Hematopoietic multipotent progenitor cell (in vitro differentiated cells): Measurements from ENCODE around the gene LRRC38. TPM values are rescaled to one million over a fixed set of nuclear protein-coding genes. Genes with fewer than 3 reads are reported as not detected.

ENCODE experiments used
- DNase-seq, 3 donors: peaks; one replicate each; pipeline ENCODE4 v3.0.0-alpha.2; 2011 to 2015; ENCODE audit warnings: low read depth in 2 of 3, low spot score in 2 of 3
- total RNA-seq: library from RNA; depleted of rRNA; stranded (reverse); fragments of >200 nt; gene quantifications from one replicate; pipeline ENCODE4 v1.2.3, GENCODE V29; 2012

Gene LRRC38
- total RNA-seq, 1 donor, result 0.27 TPM

DNA sequence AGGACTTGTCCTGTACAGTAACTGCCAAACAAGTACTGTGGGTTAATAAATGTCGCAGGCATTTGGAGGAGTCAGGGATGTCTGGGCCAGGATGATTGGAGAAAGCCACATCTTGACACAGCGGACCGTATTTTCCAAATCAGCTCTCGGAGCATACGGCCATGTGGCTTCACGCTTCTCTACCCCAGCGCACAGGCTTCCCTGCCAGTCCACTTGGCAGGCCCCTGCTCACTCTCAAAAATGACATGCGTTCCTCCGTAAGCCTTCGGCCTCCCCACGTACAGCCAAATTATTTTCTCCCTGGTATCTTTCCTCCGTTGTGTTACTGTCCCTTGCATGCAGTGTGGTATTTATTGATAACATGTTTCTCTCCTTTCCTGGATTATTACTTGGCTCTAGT, 7.2 kb upstream of the LRRC38 start:
- no peak for DNase-seq

DNA sequence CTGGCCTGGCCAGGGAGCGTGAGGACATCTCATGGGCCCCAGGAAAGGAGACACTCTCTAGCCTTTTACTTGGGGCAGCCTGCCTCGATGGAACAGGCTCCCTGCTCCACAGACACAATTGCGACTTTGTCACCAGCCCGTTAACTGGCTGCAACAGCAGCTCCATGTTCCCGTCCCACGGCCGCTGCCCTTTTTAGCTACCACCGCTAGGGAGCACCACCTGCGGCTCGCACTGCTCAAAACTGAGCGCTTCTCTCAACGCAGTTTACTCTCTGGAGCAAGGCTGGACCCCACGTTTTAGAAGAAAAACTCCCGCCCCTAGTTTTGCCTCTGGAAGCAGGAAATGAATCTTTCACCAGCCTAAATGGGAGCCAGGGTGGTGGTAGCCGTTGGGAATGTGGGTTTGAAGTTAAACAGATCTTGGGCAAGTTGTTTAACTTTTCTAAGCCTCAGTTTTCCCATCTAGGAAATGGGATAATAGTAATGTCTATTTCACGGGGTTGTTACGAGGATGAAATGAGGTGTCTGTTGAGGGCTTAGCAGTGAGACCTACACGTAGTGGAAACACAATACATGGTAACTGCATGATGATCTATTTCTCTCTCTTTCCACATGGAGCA, 3.5 kb upstream of the LRRC38 start:
- peak in 2 of 3 donors; percentile 28 to 54 for DNase-seq

DNA sequence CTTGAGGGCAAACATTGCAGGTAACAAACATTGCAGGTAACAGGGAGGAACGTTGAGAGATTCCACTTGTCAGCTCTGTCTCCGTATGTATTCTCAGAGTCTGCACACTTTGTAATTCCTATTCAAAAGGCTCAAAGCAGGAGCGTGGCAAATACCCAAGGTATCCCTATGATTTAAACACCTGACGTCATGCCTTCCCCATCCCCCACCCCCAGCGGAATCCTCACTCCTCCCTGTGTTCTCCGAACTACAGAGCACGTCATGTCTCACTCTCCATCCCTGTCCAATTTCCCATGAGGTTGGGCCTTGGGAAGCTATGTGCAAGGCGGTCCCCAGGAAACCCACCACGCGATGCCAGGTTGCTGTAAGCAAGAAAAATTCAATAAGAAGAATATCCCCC, 2.8 kb upstream of the LRRC38 start:
- no peak for DNase-seq

DNA sequence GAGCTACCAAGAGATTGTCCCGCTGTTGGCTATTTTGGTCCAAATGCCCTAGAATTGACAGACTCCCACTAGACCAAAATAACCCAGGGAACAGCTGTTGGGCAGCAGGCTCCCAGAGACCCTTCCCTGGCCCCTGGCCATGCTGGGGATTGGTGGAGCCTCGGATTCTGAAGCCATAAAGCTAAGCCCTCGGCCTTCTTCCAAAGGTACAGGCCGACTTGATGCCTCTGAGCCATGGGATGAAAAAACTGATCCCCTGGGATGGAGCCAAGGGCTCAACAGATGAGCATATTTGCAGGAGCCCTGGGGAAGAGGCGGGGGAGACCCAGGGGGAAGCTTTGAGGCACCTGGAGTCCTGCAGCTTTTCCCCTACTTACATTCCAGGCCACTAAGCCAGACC, 1.0 kb upstream of the LRRC38 start:
- no peak for DNase-seq

DNA sequence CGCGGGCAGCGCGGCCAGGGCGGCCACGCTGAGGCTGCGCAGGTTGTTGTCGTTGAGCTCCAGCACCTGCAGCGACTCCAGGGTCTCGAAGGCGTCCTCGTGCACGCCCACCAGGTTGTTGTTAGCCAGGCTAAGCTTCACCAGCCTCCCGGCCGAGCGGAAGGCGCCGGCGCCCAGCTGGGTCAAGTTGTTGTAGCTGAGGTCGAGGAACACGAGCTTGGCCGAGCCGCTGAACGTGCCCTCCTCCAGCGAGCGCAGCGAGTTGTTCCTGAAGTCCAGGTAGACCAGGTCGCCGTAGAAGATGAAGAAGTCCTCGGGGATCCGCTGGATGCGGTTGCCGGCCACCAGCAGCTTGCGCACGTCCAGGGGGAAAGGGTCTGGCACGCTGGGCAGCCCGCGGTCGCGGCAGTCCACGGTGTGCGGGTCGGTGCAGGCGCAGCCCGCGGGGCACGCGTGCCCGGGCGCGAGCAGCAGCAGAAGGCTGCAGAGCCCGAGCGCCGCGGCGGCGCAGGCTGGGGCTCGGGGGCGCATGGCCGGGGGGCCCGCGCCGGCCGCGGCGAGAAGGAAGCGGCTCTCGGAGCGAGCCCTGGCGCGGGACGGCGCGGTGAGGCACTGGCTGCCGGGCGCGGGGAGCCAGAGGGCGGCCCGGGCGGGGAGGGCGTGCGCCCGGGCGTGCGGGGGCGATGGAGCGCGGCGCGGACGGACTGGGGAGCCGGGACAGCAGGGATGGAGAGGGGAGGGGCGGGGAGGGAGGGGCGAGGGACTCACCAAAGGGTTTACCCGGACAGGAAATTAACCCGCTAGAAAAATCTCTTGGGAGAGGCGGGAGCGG, 524 bp downstream of the LRRC38 start:
- no peak for DNase-seq

DNA sequence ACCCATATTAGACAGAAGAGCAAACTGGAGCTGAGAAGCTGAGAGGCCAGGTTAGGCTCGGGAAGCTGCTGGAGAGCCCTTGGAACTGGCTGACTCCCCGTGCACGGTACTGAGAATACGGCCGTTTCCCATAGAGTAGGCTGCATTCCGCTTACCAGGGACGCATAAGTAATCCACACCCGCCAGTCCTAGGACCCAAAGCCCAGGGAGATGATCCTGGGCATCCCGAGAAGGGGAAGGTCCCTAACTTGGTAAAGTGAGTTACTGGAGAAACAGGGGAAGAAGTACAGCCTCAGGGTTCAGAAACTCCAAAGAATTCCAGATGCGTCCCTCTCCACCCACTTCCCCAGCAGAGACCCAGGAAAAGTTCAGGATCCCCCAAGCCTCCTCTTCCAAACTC, 1.3 kb downstream of the LRRC38 start:
- DNase-seq, result no peak

DNA sequence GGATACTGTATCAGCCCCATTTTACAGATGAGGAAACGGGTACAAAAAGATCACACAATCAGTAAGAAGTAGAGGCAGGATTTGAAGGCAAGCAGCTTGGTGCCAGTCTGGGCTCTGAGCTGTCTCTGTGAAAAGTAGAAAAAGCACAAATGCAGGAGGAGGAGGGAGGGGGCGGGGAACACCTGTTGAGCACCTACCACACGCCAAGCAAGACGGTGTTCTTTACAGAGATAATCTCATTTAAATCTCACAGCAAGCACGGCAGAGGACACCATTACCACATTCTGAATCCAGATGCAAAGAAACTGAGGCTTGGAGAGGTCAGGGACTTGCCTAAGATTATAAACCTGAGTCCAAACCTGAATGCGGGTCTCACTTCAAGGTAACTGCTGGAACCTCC, 3.3 kb downstream of the LRRC38 start:
- no peak for DNase-seq

DNA sequence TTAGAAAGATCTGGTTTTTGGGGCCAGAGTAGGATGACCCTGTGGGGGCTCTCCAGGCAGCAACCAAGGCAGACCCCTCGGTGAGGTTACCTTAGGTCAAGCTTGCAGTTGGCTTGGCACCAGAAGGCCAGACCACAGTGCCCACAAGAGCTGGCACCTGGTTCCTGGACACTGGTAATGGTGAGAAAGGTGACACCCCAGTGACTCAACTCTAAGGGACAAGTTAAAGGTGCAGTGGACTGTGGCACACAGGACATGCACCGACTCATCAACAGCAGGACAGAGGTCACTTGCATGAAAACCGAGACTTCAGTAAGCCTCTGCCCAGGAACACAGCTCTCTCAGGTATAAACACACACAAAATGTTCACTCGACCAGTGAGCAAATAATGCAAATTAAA, 6.7 kb downstream of the LRRC38 start:
- no peak for DNase-seq

DNA sequence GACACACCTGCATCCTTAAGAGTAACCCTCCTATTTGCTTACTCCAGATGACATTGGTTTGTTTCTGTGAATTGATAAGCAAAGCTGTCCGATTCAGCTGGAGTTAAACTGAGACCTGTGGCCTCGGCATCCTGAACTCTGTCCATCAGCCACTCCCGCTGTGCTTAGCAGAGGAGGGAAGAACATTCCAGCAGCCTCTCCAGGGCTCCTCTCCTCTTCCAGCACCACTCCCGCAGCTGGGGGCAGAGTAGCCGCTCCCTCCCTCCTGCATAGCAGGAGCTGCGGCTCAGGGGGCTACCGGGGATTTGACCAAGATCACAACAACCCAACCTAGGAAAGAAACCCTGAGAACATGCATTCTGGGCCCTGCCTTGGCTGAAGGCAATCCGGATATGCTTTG, 8.8 kb downstream of the LRRC38 start:
- no peak for DNase-seq

DNA sequence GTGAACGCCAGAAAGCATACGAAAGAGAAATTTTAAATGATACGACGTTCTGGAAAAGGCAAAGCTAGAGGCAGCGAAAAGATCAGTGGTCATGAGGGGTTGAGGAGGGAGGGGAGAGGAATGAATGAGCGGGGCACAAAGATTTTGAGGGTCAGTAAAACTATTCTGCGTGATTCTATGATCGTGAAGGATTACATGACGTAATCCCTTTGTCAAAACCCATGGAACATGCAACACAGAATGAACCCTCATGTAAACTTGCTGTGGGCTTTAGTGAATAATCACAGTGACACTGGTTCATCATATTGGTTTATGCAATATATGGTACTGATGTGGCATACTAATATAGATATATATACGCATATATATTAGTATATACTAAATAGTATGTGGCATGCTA, 13.0 kb downstream of the LRRC38 start:
- no peak for DNase-seq

DNA sequence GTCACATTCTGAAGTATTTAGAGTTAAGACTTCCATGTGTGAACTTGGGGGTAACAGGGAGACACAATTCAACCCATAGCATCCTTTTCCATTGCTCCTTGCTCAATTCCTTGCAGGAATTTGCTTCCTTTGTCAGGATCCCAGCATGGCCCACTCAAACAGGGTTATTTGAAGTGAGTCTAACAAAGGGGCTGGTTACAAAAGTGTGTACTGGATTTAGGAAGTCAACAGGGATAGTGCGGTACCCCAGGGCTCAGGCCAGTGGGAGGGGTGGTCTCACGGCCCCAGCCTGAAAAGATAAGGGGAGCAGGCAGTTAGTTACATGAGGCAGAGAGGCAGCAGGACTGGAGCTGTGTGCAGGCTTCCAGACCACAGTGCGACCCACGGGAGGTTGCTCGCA, 14.4 kb downstream of the LRRC38 start:
- DNase-seq, result no peak

DNA sequence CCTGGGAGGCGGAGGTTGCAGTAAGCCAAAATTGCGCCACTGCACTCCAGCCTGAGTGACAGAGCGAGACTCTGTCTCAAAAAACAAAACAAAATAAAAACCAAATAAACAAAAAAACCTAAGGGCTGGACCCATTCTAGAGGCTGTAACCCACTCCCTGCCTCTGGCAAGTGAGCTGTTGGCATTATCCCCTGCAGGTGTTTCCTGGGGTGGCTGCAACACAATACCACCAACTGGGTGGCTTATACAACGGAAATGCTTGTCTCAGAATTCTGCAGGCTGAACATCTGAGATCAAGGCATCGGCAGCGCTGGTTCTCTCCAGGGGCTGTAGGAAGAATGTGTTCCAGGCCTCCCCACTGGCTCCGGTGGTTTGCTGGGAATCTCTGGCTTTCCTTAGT, 15.2 kb downstream of the LRRC38 start:
- DNase-seq, result peak in 2 of 3 donors; percentile 48 to 74

DNA sequence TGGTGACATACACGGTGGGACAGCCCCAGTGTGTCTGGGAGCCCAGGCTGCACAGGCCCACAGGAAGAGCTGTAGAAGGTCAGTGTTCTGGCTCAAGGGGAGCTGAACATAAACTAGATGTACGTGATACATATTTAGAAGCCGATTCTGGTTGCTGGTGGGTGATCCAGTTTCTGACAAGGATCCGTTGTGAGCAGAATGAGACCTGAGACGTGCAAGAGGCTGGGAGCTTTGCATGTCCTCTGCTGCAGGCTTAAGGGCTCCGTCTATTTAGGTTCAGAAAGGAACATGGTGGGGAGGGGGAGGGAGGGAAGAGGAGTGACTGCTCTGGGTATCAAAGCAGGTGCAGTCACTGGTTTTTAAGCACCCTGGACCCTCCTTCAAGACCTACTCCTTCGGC, 18.6 kb downstream of the LRRC38 start:
- DNase-seq, result no peak

DNA sequence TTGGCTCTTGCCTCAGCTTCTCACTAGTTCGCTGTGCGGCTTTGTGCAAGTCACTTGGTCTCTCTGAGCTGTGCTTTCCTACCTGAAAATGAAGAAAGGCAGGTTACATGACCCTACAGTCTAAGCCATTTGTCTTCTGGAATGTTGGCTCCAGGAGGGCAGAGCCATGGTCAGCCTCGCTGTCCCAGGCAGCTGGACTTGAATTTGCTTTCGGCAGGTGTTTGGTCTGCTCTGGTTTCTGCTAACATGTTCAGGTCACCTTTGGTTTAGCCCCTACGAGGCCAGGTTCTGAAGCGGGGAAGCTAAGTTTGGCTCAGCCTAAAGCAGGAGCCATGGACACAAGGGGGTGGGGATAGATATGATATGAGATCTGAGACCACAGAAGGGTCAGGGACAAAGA, 19.1 kb downstream of the LRRC38 start:
- DNase-seq, result no peak

DNA sequence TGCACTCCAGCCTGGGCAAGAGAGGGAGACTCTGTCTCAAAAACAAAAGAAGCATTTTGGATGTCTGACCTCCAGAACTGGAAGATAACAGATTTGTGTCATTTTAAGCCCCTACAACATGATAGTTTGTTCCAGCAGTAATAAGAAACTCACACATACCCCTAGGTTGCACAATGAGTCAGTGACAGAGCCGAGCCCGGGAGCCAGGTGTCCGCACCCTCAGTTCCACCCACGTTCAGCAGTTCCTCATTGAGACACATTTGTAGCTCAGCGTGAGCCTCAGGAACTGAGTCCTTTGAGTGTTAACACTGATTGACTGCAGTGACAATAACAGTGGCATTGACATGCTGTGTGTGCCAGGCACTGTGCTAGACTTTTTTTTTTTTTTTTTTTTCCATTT, 19.8 kb downstream of the LRRC38 start:
- peak in 2 of 3 donors; percentile 26 to 62 for DNase-seq

DNA sequence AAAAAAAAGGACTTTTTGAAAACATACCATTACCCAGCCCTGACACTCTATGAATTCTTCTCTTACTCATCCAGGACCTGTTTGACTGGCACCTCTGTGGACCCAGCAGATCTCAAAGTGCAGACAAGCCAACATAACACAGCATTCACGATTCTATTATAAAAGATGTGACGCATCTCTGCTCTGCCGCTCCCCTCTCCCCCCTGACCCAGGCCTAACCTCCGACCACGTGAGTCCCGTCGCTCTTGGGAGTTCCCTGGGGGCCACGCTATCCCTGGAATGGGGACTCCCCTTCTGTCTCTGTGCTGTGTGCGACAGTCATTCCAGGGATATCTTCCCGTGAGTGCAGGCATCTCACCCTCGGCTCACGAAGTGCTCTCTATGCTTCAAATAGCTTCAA, 21.1 kb downstream of the LRRC38 start:
- no peak for DNase-seq

DNA sequence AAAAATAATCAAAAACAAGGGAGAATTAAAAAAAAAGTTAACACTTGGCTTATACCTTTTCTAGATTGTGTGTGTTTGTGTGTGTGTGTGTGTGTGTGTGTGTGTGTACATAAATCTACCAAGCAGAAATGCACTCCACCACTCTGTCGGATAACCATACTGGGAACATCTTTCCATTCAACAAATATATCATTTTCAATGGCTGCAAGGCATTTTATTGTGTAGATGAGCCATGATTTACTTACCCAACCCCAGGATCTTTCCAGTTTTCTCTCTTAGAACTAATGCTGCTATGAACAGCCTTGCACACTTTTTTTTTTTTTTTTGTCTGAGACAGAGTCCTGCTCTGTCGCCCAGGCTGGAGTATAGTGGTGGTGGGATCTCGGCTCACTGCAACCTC, 25.8 kb downstream of the LRRC38 start:
- no peak for DNase-seq

DNA sequence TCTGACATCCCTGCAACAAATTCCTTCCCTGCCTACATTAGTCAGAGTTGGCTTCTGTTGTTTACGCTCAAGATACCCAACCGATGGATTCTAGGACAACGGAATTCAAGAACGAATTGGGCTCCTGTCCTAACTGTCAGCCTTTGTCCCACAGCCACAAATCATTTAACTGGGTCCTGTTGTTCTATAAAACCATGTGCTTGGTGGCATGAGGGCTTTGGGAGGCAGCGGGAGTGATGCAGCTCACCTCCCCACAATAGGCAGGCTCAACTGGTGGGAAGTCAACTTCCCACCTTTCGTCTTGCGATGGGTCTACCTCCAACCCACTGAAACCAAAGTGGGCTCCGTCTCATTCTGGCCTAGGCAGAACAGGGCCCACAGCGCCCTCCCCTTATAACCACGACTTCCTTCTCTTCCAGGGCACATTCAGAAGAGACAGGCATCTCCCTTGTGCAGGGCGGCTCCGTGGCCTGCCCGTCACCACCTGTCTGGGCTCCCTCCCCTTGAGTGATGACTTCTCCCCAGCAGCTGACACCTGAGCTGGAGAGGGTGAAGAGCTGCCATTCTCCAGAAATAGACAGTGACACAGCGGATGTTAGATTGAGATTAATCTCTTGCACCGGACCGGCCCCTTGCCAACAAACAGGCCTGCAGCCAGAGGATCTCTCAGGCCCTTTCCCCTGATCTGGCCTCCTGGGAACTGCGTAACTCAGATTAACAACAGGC, 26.5 kb downstream of the LRRC38 start:
- DNase-seq, result peak in 2 of 3 donors; percentile 29 to 62

DNA sequence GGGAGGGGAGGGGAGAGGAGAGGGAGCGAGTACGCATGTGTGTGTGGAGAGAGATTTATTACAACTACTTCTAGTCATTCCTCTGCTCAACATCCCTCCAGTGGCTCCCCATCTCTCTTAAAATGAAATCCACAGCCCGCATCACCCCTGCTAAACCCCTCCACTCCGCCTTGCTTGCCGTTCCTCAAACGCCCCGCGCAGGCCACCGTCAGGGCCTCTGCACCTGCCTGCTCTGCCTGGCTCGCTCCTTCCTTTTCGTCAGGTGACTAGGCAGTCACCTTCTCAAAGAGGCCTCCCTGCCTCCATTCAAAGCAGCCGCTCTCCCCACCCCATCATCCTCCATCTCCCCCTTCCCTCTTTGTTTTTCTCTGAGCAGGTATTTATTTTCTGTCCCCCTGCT, 29.9 kb downstream of the LRRC38 start:
- no peak for DNase-seq

DNA sequence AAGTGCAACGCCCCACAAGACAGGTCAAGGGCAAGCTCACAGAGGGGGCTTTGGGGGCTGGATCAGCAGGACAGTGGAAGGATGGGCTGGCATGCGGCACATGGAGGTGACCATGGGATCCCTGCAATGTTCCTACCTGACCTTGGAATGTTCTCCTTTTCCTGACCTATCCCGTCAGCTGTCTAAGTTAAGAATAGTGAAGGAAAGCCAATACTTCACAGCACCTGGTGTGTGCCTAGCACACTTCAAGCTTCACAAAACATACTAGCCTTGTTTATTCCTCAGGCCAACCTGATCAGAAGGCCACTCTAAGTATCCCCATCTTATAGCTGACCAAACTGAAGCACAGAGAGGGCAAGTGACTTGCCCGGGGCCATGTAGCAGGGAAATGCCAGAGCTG, 31.2 kb downstream of the LRRC38 start:
- no peak for DNase-seq

DNA sequence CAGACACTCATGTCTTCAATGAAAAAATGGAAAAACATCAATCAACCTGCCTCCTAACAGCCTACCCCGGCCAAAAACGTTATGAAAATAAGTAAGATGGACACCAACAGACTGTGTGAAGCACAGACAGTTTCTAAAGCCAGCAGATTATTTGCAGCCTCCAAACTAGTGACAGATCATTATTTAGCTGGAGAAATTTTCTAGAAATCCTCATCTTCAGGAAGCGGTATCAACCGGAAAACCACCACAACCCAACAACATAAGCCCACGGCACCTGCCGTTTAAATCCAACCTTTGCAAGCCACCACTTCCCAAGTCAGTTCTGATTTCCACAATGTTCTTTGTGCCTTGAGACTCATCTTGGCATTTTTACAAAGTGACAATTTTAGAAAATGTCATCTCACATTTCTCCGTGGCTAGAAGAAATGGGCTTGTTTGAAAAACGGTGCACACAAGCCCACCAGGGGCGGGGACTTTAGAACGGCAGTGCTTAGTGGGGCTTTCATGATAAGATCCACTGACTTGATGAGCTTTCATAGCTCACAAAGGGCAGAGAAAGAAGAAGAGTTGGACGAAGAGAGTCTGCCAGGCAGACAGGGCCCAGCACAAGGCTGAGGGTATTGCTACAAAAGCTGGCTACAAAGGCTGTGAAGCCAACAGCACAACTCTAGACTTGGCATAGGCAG, 34.5 kb downstream of the LRRC38 start:
- no peak for DNase-seq
